VCaP (cell line): ENCODE results near the gene OXT.
A peak's percentile ranks its signal among the peaks of the same experiment; 100 is the strongest.
"Not testable (repeated sequence)": the region's sequence is repeated elsewhere in the genome, so short reads cannot be mapped to it uniquely, and the experiment has no call there.

Source experiments
- H3K27ac ChIP-seq: fragments of 450-650 bp; 2 replicates; pipeline ENCODE4 v1.5.1; 2017
- CTCF ChIP-seq: fragments of 450-650 bp; conservative IDR thresholded peaks from 2 replicates; pipeline ENCODE4 v1.5.1; 2017; ENCODE audit warnings: mild to moderate bottlenecking, moderate library complexity

OXT gene

DNA sequence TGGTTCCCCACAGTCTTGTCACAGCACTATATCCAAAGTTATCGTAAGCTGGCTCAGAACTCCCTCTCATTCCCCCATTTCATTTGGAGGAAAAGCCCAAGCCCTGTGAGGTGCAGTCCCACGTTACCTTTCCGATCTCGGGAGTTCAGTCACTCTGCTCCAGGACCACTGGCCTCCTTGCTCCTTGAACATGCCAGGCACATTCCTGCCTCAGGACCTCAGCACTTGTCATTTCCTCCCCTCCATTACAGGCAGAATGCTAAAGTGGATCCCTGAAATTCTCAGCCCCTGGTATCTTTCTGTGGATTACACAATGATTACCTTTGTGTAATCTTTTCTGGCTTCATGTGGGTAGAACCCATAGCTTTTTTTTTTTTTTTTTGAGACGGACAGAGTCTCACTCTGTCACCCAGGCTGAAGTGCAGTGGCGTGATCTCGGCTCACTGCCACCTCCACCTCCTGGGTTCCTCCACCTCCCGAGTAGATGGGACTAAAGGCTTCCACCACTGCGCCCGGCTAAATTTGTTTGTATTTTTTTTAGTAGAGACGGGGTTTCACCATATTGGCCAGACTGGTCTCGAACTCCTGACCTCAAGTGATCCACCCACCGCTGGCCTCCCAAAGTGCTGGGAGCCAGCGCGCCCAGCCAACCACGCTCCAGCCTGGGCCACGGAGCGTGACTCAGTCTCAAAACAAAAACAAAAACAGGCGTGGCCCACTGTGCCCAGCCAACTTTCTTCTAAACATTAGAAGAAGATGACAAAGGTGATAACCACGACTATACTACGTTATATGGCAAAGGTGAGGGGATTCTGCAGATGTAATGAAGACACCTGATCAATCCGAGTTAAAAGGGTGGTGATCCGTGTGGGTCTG lies 4.0 kb upstream of the OXT start:
- no peak for TF ChIP-seq CTCF
- H3K27ac ChIP-seq: no peak overlapping the region

DNA sequence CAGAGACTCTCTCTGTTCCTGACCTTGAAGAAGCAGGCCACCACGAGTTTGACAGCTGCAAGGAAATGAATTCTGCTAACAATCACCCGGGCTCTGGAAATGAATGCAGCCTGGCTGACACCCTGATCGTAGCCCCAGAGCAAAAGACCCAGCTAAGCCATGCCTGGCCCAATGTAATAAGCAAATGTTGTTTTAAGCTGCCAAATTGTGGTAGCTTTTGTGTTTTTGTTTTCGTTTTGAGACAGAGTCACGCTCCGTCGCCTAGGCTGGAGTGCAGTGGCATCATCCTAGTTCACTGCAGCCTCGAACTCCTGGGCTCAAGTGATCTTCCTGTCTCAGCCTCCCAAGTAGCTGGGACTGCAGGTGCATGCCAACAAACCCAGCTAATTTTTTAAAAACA lies 3.3 kb upstream of the OXT start:
- H3K27ac ChIP-seq: no peak overlapping the region
- no peak for TF ChIP-seq CTCF

DNA sequence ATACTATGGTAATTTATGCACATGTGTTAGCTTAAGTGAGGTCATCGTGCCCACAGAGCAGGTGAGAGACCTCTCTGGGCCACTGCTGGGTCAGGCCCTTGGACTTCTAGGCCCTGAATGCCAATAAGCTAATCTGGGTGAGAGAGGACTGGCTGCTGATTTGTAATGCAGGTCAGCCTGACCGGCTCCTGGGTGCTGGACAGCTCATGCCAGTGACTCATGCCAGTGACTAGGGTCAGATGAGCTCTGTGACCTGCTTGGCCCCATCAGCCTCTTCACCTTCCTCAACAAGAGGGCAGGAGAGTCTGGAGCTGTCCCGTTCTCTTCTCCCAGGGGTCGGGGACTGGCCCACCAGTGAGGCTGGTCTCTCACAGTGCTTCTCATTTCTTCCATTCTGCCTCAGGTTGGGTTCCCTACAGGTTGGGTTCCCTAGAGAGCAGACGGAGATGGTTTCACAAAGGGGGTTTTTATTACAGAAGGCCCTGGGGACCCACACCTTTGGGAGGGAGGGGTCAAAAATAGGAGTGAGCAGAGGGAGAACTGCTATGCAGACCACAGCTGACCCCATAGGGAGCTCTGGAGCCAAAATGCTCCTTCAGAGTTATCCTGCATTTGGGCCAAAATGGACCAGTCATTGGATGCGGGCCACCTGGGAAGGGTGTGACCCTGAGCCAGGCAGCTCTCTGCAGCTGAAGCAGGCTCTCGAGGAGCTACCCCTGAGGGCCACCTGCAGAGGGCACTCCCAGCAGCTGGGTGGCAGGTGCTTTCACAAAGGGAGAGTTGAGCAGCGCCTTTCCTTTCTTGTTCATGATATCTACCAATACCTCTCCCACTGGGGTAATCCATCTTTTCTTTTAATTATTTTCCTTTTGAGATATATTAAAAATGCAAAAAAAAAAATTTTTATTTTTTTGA lies 2.2 kb upstream of the OXT start:
- no peak overlapping the region for H3K27ac ChIP-seq
- TF ChIP-seq CTCF: peak; percentile 39; the same call in 1 of the 2 replicates

DNA sequence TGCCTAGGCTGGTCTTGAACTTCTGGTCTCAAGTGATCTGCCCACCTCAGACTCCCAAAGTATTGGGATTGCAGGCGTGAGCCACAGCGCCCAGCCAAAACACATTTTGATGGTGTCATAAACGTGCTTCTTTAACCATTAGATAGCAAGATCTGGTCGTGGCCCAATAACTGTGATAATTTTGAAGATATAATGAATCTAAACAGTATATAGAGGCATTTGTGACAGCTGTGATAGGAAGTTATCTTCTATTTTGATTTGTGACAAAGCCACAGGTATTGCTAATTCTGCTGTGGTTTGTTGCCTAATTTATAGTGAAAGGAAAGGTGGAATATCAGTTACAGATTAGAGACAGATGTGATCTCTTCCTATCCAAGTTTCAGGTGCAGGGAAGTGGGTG lies 695 bp upstream of the OXT start:
- no peak for TF ChIP-seq CTCF
- H3K27ac ChIP-seq: no peak overlapping the region

- no peak for TF ChIP-seq CTCF
- no peak overlapping the region for H3K27ac ChIP-seq
Measured at GRCh38 chr20:3071266-3071609, 182 bp upstream of the OXT start.

GRCh38 chr20:3072530-3073250 lies 1.3 kb downstream of the OXT start:
- TF ChIP-seq CTCF: no peak
- H3K27ac ChIP-seq: no peak overlapping the region

DNA sequence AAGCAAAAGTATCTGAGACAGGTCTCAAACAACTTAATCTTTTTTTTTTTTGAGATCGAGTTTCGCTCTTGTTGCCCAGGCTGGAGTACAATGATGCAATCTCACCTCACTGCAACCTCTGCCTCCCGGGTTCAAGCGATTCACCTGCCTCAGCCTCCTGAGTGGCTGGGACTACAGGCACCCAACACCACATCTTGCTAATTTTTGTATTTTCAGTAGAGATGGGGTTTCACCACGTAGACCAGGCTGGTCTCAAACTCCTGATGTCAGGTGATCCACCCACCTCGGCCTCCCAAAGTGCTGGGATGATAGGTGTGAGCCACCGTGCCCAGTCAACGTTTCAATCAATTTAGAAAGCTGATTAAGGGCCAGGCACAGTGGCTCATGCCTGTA lies 1.8 kb downstream of the OXT start:
- H3K27ac ChIP-seq: not testable (repeated sequence)
